WTC11 (cell line): ENCODE results near the gene USF2.

Experiments
- CTCF ChIP-seq: fragments of 200-600 bp; IDR thresholded peaks from 2 replicates; pipeline ENCODE4 v1.8.0; 2022; ENCODE audit warnings: antibody characterized with exemption
- ELF4 ChIP-seq: sonication (generic); formaldehyde crosslinking; IDR thresholded peaks from 2 replicates; pipeline ENCODE4 v1.8.1; 2022; ENCODE audit warnings: low read depth, mild to moderate bottlenecking, moderate library complexity, missing genetic modification reagents
- ERG ChIP-seq: fragments of 250-450 bp; sonication (Bioruptor Pico); IDR thresholded peaks from 2 replicates; pipeline ENCODE4 v1.8.0; 2021; ENCODE audit warnings: mild to moderate bottlenecking
- SP1 ChIP-seq: sonication (generic); formaldehyde crosslinking; conservative IDR thresholded peaks from 2 replicates; pipeline ENCODE4 v1.8.1; 2022; ENCODE audit warnings: missing genetic modification reagents
- STAT6 ChIP-seq: sonication (generic); formaldehyde crosslinking; conservative IDR thresholded peaks from 2 replicates; pipeline ENCODE4 v1.8.1; 2023; ENCODE audit warnings: mild to moderate bottlenecking, low read depth, missing genetic modification reagents, moderate library complexity

- TF ChIP-seq ERG (CRISPR knock-in tag) = no peak
- no peak for TF ChIP-seq CTCF
- no peak for TF ChIP-seq SP1 (CRISPR knock-in tag)
- TF ChIP-seq STAT6 (CRISPR knock-in tag) = no peak
- TF ChIP-seq ELF4 (CRISPR knock-in tag) = no peak
Measured at GRCh38 chr19:35256566-35256965, 12.2 kb upstream of the USF2 start.
